SH-SY5Y (cell line): Measurements from ENCODE around the gene WNT3A.

Experiments used
- GATA2 ChIP-seq: IDR thresholded peaks from 2 replicates; pipeline ENCODE4 v1.6.1; 2011; ENCODE audit warnings: mild to moderate bottlenecking, low read depth, low read length
- GATA3 ChIP-seq: IDR thresholded peaks from 2 replicates; pipeline ENCODE4 v1.6.1; 2011; ENCODE audit warnings: low read depth, mild to moderate bottlenecking, low read length, moderate library complexity

DNA sequence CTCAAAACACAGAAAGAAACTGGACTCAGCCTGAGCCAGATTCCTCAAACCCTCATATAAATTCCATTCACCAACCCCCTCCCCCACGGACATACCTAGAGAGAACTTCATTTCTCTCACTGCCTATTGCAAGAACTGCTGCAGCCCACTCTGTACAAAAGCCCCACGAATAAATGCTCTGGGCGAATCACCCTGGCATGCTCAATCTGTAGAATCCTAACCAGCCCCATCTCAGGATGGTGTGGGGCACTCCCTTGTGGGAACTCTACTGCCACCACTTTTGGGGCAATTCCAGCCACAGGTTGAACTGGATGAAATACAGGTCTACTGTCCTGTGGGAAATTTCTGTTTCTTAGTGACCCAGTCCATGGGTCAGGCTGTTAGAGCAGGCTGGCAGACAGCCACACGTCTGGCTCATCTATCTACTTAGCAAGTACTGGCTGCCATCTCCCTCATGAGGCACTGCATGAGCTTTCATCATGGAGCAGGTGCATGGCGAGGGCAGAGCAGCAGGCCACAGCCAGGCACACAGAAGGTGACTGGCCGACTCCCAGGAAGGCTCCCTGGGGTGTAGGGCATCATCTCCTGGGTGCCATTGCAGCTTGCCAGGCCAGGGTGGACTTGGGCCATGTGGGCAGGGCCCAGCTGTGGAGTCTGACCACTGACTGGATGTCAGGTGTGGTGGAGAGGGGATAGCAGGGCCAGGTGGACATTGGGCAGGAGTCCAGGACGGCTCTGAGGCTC, 97.9 kb downstream of the WNT3A start:
- no peak for TF ChIP-seq GATA2
- no peak for TF ChIP-seq GATA3
